UCSD-AML1 (cell line): ENCODE measurements around the gene C5orf34.
A peak's percentile ranks its signal among the peaks of the same experiment; 100 is the strongest.
"Not testable (repeated sequence)": the region's sequence is repeated elsewhere in the genome, so short reads cannot be mapped to it uniquely, and the experiment has no call there.

ENCODE experiments used
- DNase-seq: peaks from one replicate; lab custom pipeline; 2025; ENCODE audit not compliant: unreplicated experiment; lab: John Stamatoyannopoulos, UW

Gene C5orf34

DNA sequence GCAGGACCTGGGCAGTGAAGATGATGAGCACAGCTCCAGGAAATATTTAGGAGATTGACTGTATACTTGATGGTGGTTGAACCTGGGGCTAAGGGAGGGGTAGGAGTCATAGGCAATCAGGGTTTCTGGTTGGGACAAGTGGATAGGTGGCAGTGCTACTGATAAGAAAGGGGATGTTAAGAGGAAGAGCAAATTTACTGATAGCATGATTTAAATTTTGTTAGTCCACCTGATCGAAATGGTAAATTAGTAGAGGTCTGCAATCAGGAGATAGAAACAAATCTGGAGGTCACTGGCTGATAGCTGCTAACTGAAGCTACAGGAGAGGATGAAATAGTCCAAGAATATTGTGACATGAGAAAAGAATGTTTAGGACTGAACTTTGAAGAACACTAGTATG, 5.7 kb upstream of the C5orf34 start:
- no peak for DNase-seq

GRCh38 chr5:43515678-43516048, 715 bp upstream of the C5orf34 start:
- no peak for DNase-seq

GRCh38 chr5:43514471-43514815, 505 bp downstream of the C5orf34 start:
- DNase-seq, result no peak

GRCh38 chr5:43514025-43514424, 923 bp downstream of the C5orf34 start:
- no peak for DNase-seq

- not testable (repeated sequence) for DNase-seq
Observed at GRCh38 chr5:43511062-43511461, 3.9 kb downstream of the C5orf34 start.

DNA sequence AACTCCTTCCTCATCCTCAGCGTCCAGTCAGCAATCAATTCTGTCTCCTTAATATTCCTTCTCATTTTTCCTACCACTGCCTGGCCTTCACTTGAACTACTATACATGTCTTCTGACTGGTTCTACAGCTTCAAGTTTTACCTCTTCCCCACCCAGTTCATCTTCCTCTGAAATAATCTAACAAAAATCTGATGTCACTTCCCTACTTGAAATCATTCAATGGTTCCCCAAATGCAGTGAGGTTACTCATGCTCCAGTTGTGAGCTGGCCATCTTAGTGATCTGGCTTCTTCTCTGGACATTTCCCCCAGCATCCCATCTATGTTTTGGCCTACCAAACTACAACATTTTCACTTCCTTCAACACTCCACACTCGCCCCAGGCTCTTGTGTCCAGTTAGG, 16.4 kb downstream of the C5orf34 start:
- no peak for DNase-seq

- DNase-seq, result no peak
Observed at GRCh38 chr5:43497311-43498104, 17.4 kb downstream of the C5orf34 start.

- no peak for DNase-seq
Observed at GRCh38 chr5:43491326-43491725, 23.6 kb downstream of the C5orf34 start.

DNA sequence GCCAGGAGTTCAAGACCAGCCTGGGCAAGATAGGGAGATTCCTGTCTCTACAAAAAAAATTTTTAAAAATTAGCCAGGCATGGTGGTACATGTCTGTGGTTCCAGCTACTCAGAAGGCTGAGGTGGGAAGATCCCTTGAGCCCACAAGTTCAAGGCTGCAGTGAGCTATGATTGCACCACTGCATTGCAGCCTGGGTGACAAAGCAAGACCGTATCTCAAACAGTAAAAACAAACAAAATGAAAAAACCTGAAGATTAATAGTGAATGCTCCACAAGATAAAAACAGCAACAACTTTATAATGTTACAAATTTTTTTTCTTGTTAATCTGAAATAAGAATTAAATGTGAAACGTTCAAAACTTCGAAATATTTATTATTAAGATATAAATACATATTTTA, 28.6 kb downstream of the C5orf34 start:
- DNase-seq, result no peak

DNA sequence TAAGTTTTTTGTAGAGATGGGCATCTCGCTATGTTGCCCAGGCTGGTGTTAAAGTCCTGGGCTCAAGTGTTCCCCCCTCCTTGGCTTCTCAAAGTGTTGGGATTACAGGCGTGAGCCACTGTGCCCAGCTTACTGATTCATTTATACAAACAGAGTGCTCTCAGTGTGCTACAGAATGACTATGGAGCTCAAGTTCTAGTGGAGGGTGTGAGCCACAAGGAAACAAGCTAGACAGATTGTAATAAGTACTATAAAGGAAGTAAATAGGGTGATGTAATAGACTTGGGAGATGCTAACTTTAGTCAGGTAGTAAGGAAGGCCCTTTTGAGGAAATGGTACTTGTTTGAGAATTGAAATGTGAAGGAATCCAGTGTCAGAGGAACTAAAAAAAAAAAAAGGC, 29.5 kb downstream of the C5orf34 start:
- DNase-seq, result no peak

- DNase-seq, result peak; percentile 86
Observed at GRCh38 chr5:43484106-43484849, 30.7 kb downstream of the C5orf34 start.

- DNase-seq, result peak; percentile 95
Observed at GRCh38 chr5:43483298-43484105, 31.4 kb downstream of the C5orf34 start, which contains the start of gene TMEM267. TMEM267 (minus strand) TSS chr5:43483865; CDS start chr5:43453969, 29,896 bp downstream.

GRCh38 chr5:43482490-43483297, 32.3 kb downstream of the C5orf34 start:
- no peak for DNase-seq

- no peak for DNase-seq
Observed at GRCh38 chr5:43469671-43470391, 45.1 kb downstream of the C5orf34 start.

DNA sequence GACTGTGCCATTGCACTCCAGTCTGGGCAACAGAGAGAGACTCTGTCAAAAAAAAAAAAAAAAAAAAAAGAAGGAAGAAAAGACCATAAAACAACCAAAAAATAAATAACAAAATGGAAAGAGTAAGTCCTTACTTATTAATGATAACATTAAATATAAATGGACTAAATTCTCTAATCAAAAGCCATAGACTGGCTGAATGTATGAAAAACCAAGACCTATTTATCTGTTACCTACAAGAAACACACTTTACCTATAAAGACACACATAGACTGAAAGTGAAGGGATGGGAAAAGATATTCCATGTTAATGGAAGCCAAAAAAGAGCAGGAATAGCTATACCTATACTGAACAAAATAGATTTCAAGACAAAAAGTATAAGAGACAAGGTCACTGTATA, 47.8 kb downstream of the C5orf34 start:
- no peak for DNase-seq

DNA sequence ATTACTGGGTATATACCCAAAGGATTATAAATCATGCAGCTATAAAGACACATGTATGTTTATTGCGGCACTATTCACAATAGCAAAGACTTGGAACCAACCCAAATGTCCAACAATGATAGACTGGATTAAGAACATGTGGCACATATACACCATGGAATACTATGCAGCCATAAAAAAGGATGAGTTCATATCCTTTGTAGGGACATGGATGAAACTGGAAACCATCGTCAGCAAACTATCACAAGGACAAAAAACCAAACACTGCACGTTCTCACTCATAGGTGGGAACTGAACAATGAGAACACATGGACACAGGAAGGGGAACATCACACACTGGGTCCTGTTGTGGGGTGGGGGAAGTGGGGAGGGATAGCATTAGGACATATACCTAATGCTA, 49.5 kb downstream of the C5orf34 start:
- not testable (repeated sequence) for DNase-seq

DNA sequence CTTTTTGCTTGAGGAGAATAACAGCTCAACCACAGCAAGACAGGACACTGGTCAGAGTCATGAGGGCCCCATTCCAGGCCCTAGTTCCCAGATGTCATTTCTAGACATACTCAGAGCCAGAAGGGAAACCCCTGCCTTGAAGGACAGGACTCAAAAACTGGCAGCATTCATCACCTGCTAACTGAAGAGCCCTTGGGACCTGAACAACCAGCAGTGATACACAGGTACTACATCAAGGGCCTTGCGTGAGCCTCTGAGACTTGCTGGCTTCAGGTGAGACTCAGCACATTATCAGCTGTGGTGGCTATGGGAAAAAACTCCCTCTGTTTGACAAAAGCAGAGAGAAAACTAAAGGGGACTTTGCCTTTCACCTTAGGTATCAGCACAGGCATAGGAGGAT, 53.9 kb downstream of the C5orf34 start:
- no peak for DNase-seq

DNA sequence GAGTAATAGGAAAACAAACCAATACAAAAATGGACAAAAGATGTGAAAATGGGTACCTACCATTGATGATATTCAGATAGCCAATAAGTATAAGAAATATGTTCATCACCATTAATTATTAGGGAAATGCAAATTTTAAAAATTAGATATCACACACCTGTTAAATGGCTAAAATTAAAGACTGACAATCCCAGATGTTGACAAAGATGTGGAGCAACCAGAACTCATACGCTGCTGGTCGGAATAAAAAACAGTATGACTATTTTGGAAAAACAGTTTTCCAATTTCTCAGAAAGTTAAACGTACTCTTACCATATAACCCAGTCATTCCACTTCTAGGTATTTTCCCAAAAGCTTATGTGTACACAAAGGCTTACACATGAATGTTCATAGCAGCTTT, 58.4 kb downstream of the C5orf34 start:
- no peak for DNase-seq

GRCh38 chr5:43441575-43441974, 73.4 kb downstream of the C5orf34 start:
- DNase-seq, result not testable (repeated sequence)

GRCh38 chr5:43437062-43437660, 77.8 kb downstream of the C5orf34 start:
- no peak for DNase-seq
